GM21717 (cell line): ENCODE measurements around the gene UNC93A.
A peak's percentile ranks its signal among the peaks of the same experiment; 100 is the strongest.
"Not testable (repeated sequence)": the region's sequence is repeated elsewhere in the genome, so short reads cannot be mapped to it uniquely, and the experiment has no call there.

Source experiments
- ATAC-seq: cut with Tn5 transposase; IDR thresholded peaks from one replicate; pipeline ENCODE4 v1.9.1; 2021; ENCODE audit warnings: mild to moderate bottlenecking, moderate library complexity; ENCODE audit not compliant: unreplicated experiment

Gene UNC93A

DNA sequence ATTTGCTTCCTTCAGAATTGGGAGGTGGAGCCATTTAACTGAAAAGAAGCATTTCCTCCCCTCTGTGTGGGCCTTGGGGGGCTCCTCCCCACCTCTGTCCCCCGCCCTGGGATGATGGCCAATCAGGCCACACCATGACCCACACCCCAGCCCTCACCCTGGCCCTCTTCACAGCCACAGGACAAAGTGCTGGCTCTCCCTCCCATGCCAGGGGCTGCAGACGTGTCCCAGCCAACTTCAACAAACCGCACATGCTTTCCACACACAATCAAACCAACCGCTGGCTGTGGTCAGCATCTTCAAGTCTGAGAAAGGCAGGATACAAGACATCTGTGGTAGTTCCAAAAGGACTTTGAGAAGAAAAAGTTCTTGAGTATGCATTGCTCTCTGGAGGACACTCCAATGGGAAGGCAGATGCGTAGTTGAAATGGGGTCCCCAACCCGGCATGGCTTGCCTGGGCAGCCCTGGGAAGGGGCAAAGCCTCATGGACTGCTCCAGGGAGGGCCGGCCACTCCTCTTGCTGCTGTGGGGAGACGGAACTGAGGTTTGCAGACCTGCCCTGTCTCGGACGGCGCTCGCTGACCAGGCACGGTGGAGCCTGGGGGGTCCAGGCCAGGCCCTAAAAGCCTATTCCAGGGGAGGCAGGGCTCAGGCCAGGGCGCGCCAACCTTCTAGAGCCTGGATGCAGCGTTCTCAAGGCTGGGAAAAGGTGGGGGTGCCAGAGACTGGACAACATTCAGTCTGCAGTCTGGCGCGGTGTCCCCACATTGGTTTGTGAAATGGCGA lies 45.9 kb downstream of the UNC93A start:
- ATAC-seq: no peak

DNA sequence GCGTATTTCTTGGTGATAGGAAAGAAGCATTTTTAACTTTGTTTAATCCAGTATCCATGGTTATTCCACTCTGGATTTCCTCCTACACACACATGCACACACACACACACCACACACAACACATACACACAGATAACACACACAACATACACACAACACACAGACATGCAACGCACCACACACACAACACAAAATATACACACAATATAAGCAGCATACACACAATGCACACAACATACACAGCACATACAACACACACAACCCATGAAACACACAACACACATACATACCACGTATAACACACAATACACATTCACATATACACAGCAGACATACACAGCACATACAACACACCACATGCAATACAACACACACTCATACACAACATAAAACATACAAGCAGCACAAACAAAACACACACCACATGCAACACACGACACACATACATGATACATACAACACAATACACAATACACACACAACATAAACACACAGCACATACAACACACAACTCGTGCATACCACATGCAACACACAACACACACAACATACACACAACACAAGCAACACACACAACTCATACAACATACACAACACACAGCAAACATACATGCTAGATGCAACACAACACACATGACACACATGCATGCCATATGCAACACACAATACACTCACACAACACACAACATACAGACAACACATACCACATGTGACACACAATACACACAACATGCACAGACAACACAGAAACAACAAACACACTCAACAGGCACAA lies 46.7 kb downstream of the UNC93A start:
- no peak for ATAC-seq

DNA sequence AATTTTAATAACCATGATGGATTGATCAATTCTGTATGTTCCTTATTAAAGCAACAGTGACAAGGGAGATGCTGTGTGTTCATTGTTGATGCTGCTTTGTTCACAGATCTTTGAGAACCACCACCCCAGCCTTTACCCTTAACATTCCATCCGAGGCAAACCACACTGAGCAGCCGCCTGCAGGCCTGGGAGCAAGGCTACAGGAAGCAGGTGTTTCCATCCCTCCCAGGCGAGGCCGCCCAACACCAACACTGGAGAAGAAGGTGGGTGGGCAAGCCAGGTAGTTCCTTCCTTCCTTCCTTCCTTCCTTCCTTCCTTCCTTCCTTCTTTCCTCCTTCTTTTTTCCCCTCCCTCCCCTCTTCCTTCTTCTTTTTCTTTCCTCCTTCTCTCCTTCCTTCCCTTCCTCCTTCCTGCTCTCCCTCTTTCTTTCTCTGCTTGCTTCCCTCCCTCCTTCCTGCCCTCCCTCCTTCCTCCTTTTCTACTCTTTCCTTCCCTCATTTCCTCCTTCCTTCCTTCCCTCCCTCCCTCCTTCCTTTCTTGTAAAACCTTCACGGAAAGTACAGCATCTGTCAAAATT lies 47.5 kb downstream of the UNC93A start:
- no peak for ATAC-seq

DNA sequence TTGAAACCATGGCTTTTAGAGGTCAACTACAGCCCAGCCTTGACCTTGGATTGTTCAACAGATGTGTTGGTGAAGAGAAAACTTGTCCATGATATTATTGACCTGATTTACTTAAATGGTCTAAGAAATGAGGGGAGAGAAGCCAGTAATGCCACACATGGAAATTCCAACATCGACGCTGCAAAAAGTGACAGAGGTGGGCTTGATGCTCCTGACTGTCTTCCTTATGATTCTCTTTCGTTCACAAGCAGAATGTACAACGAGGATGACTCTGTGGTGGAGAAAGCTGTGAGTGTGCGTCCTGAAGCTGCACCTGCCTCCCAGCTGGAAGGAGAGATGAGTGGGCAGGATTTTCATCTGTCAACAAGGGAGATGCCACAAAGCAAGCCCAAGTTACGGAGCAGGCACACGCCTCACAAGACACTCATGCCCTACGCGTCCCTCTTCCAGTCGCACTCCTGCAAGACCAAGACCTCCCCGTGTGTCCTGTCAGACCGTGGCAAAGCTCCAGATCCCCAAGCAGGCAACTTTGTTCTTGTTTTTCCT lies 50.0 kb downstream of the UNC93A start:
- ATAC-seq: no peak

DNA sequence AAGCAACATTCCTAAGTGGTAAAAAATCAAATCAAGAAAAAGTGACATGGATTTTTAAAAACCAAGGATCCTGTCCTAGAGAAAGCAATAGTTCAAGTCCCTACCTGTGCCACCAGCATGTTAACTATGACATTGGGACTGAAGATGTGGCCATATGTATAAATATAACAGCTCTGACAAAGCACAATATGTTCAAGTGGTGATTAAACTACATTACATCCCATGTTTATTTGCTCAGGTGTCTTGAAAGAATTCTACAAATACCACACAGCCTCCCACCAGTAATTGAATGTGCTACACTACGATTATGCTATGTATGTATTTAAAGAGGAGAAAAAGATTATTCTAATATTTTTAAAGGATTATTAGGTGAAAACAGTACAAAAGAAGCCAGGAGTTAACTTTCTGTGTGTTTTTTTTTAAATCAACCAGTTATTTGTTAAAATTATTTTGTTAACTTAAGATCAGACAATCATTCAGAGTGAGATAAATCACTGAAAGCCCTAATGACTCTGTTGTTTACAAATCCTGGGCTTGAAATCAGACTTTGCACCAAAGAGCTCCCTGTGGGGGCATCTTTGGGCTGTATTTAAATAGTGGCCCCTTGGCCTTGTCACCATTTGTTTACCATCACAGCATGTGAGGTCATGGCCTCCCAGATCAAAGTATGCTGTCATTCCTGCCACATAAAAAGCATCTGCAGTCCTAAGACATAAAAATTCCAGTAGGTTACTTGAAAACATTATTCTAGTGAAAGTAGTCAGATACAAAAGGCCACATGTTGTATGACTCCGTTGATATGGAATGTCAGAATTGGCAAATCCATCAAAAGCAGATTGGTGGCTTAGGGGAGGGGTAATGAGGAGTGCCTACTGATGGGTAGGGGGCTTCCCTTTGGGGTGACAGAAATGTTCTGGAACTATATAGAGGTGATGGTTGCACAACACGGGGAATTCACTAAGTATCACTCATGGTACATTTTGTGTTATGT lies 50.8 kb downstream of the UNC93A start:
- ATAC-seq: no peak

DNA sequence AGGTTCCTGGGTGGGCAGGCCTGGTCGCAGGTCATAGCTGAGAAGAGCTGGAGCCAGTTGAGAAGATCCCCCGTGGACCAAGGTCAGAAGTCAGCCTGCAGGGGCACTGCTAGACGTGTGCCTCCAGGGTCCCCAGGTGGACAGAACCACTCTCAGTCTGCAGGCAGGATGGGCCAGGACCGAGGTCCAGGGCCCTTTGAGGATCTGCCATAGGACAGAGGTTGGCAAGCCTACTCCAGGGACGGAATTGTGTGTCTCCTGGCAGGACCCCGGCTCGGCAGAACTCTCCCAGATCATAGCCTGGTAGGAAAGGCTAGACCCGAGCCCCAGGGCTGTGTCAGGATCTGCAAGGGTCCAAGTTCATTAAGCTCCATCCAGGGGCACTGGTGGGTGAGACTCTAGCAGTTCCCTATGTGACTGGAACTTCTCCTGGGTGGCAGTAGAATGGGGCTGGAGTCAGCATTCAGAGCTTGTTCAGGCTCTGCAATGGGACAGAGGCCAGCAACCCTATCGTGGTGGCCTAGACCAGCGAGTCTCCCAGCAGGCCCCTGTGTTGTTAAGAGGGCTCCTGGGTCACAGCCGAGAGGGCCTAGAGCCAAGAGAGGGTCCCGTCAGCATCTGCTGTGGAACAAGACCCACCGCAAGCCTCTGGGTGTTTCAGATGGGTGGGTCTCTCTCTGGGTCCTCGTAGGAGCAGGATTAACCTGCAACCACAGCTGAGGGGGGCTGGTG lies 51.9 kb downstream of the UNC93A start:
- ATAC-seq: no peak

DNA sequence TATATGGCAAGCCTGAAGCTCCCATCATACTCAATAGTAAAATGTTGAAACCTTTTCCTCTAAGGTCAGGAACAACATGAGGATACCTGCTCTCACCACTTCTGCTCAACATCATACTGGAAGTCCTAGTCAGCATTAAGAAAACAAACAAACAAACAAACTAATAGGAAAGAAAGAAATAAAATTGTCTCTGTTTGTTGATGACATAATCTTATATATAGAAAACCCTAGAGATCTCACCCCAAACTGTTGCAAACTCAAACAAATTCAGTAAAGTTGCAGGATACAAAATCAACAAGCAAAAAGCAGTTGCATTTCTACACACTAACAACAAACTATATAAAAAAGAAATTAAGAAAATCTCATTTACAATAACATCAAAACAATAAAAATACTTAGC lies 54.2 kb downstream of the UNC93A start:
- no peak for ATAC-seq

DNA sequence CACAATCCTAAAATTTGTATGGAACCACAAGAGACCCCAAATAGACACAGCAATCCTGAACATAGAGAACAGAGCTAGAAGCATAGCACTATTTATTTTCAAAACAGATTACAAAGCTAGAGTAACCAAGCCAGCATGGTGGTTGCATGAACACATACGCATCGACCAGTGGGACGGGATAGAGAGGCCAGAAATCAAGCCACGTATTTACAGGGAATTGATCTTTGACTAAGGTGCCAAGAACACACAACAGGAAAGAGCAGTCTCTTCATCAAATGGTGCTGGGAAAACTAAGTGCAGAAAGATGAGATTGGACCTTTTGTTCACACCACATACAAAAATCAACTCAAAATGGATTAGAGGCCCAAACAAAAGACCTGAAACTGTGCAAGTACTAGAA lies 54.8 kb downstream of the UNC93A start:
- ATAC-seq: no peak

DNA sequence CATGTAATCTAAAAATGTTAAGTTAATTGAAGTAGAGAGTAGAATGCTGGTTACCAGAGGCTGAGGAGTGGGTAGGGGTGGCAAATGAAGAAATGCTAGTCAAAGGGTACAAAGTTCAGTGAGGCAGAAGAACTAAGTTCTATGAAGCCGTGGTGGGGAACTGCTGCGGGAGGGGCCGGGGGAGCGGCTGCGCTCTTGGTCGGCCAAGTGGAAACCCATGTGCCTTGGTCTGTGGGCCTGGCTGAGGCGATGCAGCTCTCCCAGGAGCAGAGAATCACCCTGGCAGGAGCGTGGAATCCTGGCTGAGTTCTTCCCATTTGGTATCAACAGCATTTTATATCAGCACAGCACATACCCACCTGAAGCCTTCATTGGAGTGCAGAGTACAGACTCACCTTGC lies 56.1 kb downstream of the UNC93A start:
- ATAC-seq: no peak

DNA sequence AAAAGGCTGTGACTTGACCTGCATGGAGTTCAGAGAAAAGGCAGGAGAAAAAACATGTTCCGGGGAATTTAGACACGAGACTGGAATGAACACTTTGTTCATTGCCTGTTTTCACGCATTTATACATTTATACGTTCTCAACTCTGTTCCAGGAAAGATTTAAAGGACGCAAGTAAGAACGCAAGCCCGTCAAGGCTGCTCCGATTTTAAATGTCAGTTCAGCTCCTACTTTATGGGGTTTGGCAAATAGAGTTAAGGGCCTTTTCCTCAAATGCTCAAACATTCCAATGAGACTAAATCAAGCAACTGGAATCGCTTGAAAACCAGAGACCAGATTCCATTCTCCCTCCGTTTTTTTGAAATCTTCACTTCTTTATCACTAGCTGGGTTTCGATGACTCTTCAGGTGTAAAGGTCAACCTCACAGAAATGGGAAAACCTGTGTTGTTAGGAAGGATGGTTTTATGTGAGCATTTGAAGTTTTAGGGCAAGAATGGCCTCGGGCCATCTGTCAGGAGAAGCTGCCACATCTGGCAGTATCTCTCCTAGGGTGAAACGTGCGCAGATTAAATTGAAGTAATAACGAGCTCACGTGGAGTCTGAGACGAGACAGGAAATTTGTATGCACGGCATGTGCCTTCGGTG lies 58.6 kb downstream of the UNC93A start:
- no peak for ATAC-seq

DNA sequence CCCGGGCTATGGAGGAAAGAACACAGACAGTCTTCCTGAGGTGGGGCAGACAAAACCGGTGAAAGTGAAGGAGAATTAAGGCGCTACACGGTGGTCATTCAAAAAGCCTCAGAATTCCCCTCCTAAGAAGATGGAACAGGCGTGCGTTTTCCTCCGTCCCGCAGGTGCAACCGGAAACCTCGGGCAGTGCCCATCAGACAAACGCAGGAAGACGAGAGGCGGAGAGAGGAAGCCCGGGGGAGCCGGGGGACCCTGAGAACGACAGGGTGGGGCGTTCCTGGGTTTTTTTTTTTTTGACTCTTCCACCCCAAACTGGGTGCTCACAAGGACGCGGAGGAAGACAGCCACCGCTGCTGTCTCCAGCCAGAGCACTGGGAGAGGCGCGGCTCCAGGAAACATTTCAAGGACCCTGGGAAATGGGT lies 59.2 kb downstream of the UNC93A start:
- ATAC-seq: no peak

DNA sequence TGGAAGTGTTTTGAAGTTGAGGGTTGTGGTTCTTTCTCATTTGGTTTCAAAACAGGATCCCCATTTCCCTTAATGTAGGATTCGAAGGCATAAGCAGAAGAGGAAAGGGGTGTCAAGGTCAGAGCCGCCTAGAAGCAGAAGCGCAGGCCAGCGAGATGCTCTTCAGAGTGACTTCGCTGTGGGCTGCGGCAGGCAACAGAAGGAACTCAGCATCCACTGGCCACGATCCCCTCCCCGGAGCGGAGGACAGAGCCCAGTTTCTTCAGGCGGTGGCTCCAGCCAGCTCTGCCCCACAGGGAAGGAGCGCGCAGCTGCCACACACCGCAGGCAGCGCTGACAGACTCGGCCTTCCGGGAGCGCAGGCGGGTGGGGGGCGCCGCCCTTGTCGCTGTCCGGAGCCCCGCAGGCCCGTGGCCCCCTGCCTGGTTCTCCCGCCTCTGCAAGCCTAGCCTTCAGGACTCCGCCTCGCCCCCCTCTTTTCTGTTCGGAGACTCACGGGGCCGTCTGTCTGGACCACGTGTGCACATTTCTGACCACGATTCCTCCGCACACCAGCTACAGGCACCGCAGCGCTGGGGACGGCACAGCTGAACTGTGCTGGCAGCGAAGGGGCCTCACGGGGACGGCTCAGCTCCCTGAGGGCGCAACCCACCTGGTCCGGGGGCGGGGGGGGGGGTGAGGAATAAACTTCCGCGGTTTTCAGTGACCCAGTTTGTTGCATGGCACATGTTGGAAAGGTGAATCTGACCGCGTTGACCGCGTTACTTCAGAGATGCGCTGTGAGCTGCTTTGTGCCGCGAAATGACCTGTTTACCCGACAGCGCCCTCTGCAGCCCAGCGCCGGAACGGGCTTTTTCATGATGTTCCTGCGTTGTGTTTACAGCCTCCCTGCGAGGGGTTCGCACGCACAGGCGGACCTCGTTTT lies 59.9 kb downstream of the UNC93A start:
- peak; percentile 70 for ATAC-seq

DNA sequence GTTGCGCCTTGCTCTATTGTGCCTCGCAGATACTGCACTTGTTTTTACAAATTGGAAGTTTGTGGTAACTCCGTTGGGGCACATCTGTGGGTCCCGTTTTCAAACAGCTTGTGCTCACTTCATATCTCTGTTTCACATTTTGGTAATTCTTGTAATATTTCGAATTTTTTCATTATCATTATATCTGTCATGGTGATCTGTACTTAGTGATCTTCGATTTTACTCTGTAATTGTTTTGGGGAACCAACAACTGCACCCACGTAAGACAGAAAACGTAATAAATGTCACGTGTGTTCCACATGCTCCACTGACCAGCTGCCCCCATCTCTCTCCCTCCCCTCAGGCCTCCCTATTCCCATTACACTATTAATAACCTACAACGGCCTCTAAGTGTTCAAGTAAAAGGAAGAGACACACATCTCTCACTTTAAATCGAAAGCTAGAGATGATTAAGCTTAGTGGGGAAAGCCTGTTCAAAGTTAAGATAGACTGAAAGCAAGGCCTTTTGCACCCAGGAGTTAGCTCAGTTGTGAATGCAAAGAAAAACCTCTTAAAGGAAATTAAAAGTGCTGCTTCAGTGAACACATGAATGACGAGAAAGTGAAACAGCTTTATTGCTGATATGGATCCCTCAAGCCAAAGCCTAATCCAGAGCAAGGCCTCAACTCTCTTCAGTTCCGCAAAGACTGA lies 60.7 kb downstream of the UNC93A start:
- ATAC-seq: no peak

DNA sequence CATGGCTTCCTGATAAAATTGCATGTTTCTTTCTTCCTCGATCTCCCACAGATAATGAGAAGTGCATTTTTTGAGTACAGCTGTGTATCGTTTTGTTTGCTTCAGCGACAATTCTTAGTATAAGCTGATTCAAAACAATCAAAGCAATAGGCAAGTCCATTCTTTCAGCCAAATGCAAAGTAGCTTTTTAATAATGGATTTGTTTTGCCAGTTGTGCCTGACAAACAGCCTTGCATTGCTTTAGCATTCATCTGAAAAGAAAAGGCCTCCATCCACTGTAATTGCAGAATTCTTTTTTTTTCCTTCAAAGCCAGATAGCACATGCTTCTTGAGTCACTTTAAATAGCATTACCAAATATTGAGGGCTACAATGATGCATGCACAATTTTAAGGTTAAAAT lies 65.8 kb downstream of the UNC93A start:
- no peak for ATAC-seq

DNA sequence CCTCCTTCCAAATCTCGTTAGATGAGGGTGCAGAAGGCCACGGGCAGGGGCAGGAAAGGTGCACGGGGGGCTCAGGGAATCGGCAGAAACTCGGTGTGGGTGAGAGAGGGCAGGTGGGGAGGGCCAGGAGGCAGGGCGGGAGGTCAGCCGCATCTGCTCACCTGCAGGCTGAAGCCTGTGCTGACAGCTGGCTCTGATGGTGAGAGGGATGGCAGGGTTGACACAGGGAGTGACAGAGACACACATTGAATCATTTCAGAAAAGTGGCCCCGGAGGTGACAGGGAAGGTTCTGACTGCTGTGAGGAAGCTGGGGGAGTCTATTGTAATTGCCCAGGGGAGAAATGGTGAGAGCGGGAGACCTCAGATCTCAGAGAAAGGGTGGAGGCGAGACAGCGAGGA lies 67.3 kb downstream of the UNC93A start:
- ATAC-seq: not testable (repeated sequence)

DNA sequence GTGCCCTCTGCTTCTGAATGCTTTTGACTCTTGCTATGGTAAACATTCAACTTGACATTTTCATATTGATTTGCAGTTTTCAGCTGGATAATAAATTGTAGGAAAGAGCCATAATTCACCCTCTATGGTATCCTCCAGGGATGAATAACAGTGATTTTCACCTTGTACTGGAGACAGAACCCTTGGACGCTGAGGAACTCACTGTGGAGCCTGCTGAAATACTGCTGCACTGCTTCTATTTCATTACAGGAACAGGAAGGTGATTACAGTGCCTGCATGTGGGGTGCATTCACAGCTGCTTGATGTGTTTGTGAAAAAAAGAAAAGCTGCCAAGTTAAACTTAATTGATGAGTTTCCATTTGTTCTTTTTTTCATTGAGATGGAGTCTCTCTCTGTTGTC lies 70.1 kb downstream of the UNC93A start:
- not testable (repeated sequence) for ATAC-seq
